Suprapubic skin (tissue), 4 donors: ENCODE measurements around the gene PDE6A. TPM values are rescaled to one million over a fixed set of nuclear protein-coding genes. Genes with fewer than 3 reads are reported as not detected.
A peak's percentile ranks its signal among the peaks of the same experiment; 100 is the strongest.
"Not testable (repeated sequence)": the region's sequence is repeated elsewhere in the genome, so short reads cannot be mapped to it uniquely, and the experiment has no call there.

Source experiments
- DNase-seq, 2 donors: peaks; one replicate each; pipeline ENCODE4 v3.0.0-alpha.2; 2019; ENCODE audit warnings: low spot score in 2 of 2
- H3K27ac ChIP-seq: fragments of 200-600 bp; sonication (generic); one replicate; pipeline ENCODE4 v1.5.1; 2019
- H3K27me3 ChIP-seq: fragments of 200-600 bp; sonication (generic); one replicate; pipeline ENCODE4 v1.5.1; 2019
- H3K36me3 ChIP-seq: fragments of 200-600 bp; sonication (generic); one replicate; pipeline ENCODE4 v1.5.1; 2019
- H3K4me1 ChIP-seq: fragments of 200-600 bp; sonication (generic); one replicate; pipeline ENCODE4 v1.5.1; 2019
- H3K4me3 ChIP-seq: fragments of 200-600 bp; sonication (generic); one replicate; pipeline ENCODE4 v1.5.1; 2019; ENCODE audit warnings: mild to moderate bottlenecking
- H3K9me3 ChIP-seq: fragments of 200-600 bp; sonication (generic); one replicate; pipeline ENCODE4 v1.5.1; 2019
- EP300 ChIP-seq: sonication (generic); formaldehyde crosslinking; IDR thresholded peaks from one replicate; pipeline ENCODE4 v1.6.1; 2017; ENCODE audit warnings: antibody characterized with exemption
- POLR2A ChIP-seq, 2 donors: fragments of 450-650 bp; IDR thresholded peaks; one replicate each; pipeline ENCODE4 v1.6.1; 2017; ENCODE audit warnings: antibody characterized with exemption in 2 of 2, mild to moderate bottlenecking in 2 of 2, moderate library complexity in 2 of 2
- POLR2AphosphoS5 ChIP-seq, 3 donors: sonication (generic); formaldehyde crosslinking; IDR thresholded peaks; one replicate each; pipeline ENCODE4 v1.6.1; 2017; ENCODE audit warnings: antibody characterized with exemption in 3 of 3
- WGBS: methylation state at CpG from one replicate; pipeline ENCODE4 v1.1.5; 2018; 5-methylcytosine and 5-hydroxymethylcytosine counted together
- total RNA-seq, 4 donors: library from RNA; depleted of rRNA; stranded (reverse); fragments of >200 nt; gene quantifications; one replicate each; pipeline ENCODE4 v1.1.0, GENCODE V29; 2016
- TF ChIP-seq, protein P1 (sequence below), 2 donors: fragments of 200-600 bp in 1 of 2; fragments of 450-650 bp in 1 of 2; sonication (generic) in 1 of 2; IDR thresholded peaks; one replicate each; pipeline ENCODE4 v1.5.1; 2016 to 2019; ENCODE audit warnings: antibody characterized with exemption in 2 of 2, mild to moderate bottlenecking in 1 of 2, moderate library complexity in 1 of 2

The PDE6A gene
- total RNA-seq, 4 donors from 2014 or later: 0.17 to 2.9 (median 1.3) TPM

DNA sequence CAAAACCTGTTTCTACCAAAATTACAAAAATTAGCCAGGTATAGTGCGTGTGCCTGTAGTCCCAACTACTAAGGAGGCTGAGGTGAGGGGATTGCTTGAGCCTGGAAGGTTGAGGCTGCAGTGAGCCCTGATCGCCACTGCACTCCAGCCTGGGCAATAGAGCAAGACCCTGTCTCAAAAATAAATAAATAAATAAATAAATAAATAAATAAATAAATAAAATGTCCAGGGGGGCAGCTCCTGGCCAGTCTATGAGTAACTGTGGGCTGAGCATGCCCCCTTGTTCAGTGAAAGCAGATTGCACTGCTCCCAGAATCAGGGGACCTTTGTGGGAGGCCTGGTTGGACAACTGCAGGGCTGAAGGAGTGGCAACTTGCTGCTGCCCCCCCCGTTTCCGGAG, 62.7 kb downstream of the PDE6A start:
- Histone ChIP-seq H3K4me1 (no peaks in the 10 kb centered on the region), H3K4me3 (no peak overlapping the region), H3K27me3 (no peaks in the 10 kb centered on the region), H3K27ac (no peak overlapping the region), H3K9me3 (no peaks in the 10 kb centered on the region), H3K36me3 (no peaks in the 10 kb centered on the region)
- no peak for DNase-seq
- 85% methylated on average over 4 of the region's 4 CpGs for WGBS
- TF ChIP-seq, protein P1, sequence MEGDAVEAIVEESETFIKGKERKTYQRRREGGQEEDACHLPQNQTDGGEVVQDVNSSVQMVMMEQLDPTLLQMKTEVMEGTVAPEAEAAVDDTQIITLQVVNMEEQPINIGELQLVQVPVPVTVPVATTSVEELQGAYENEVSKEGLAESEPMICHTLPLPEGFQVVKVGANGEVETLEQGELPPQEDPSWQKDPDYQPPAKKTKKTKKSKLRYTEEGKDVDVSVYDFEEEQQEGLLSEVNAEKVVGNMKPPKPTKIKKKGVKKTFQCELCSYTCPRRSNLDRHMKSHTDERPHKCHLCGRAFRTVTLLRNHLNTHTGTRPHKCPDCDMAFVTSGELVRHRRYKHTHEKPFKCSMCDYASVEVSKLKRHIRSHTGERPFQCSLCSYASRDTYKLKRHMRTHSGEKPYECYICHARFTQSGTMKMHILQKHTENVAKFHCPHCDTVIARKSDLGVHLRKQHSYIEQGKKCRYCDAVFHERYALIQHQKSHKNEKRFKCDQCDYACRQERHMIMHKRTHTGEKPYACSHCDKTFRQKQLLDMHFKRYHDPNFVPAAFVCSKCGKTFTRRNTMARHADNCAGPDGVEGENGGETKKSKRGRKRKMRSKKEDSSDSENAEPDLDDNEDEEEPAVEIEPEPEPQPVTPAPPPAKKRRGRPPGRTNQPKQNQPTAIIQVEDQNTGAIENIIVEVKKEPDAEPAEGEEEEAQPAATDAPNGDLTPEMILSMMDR (IDR thresholded peaks at IDR 0.05): no peak

DNA sequence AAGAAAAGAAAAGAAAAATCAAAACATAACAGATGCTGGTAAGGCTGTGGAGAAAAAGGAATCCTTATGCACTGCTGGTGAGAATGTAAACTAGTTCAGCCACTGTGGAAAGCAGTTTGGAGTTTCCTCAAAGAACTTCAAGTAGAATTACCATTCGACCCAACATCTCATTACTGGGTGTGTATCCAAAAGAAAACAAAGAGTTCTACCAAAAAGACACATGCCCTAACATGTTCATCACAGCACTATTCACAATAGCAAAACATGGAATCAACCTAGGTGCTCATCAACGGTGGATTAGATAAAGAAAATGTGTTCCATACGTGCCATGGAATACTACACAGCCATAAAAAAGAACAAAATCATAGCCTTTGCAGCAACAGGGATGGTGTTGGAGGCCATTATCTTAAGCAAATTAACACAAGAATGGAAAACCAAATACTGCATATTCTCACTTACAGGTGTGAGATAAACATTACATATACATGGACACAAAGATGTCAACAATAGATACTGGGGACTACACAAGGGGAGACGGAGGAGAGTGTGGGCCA, 63.4 kb downstream of the PDE6A start:
- 79% methylated on average over 4 of the region's 4 CpGs for WGBS
- no peak for DNase-seq
- H3K4me3 ChIP-seq: no peak overlapping the region
- no peaks in the 10 kb centered on the region for H3K4me1 ChIP-seq
- H3K36me3 ChIP-seq: no peaks in the 10 kb centered on the region
- no peak for TF ChIP-seq EP300
- TF ChIP-seq POLR2AphosphoS5 (IDR thresholded peaks at IDR 0.05): no peak
- TF ChIP-seq POLR2A (IDR thresholded peaks at IDR 0.05): no peak
- TF ChIP-seq, protein P1 (IDR thresholded peaks at IDR 0.05): no peak
- H3K27me3 ChIP-seq: no peaks in the 10 kb centered on the region
- no peak overlapping the region for H3K27ac ChIP-seq
- H3K9me3 ChIP-seq: no peaks in the 10 kb centered on the region

DNA sequence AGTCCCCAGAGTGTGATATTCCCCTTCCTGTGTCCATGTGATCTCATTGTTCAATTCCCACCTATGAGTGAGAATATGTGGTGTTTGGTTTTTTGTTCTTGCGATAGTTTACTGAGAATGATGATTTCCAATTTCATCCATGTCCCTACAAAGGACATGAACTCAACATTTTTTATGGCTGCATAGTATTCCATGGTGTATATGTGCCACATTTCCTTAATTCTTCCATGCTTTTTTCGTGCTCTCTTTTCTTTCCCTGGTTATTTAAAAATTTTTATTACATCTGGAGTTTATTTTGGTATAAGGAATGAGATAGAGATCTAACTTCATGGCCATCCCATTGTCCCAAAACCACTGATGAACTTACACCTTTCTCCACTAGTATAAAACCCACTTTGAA, 65.0 kb downstream of the PDE6A start:
- WGBS: 91% methylated on average over 2 of the region's 2 CpGs

DNA sequence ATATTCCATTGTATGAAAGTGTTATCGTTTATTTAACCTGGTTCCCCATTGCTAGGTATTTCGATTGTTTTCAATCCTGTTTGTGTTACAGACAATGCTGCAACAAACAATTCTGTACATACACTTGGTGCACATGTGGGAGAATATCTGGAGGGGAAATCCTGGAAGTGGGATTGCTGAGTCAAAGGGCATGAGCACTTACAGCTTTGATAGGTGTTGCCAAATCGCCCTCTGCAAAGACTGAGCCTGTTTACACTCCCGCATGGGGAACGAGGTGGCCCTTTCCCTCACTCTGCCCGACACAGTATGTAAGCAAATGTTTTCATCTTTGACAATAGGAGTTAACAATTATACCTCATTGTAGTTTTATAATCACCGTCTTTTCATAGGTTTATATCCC, 66.2 kb downstream of the PDE6A start:
- 65% methylated on average over 7 of the region's 7 CpGs for WGBS
- DNase-seq: no peak
- no peak overlapping the region for H3K27ac ChIP-seq
- TF ChIP-seq POLR2A (IDR thresholded peaks at IDR 0.05): no peak
- TF ChIP-seq, protein P1 (IDR thresholded peaks at IDR 0.05): no peak
- no peak for TF ChIP-seq POLR2AphosphoS5 (IDR thresholded peaks at IDR 0.05)
- no peak for TF ChIP-seq EP300
- H3K4me1 ChIP-seq: no peaks in the 10 kb centered on the region
- no peaks in the 10 kb centered on the region for H3K9me3 ChIP-seq
- H3K36me3 ChIP-seq: no peaks in the 10 kb centered on the region
- no peak overlapping the region for H3K4me3 ChIP-seq
- H3K27me3 ChIP-seq: no peaks in the 10 kb centered on the region

More for the DNA sequence above, 65.0 kb downstream of the PDE6A start:
- not testable (repeated sequence) for H3K4me3 ChIP-seq, DNase-seq, H3K27me3 ChIP-seq, H3K27ac ChIP-seq, H3K4me1 ChIP-seq, H3K9me3 ChIP-seq, H3K36me3 ChIP-seq

DNA sequence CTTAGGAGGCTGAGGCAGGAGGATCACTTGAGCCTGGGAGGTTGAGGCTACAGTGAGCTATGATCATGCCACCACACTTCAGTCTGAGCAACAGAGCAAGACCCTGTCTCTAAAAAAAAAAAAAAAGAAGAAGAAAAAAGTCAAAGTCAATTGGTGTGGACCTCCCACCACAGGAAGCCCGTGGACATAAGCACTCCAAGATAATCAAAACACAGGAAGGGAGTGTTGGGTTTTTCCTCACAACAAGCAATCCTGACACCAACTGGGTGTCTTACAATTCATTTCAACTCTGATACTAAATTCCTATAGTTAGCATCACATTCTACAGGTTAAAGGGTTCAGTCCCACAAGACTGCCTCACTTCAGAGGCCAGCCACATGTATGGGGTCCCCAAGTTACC, 70.7 kb downstream of the PDE6A start:
- H3K27me3 ChIP-seq: no peaks in the 10 kb centered on the region
- H3K4me1 ChIP-seq: no peaks in the 10 kb centered on the region
- no peak overlapping the region for H3K4me3 ChIP-seq
- peak in 1 of 2 donors; percentile 7 for DNase-seq
- H3K36me3 ChIP-seq: no peaks in the 10 kb centered on the region
- H3K9me3 ChIP-seq: no peaks in the 10 kb centered on the region
- no peak overlapping the region for H3K27ac ChIP-seq
- WGBS: 57% methylated on average over 1 of the region's 1 CpG
- TF ChIP-seq POLR2A (IDR thresholded peaks at IDR 0.05): no peak
- no peak for TF ChIP-seq EP300
- TF ChIP-seq, protein P1 (IDR thresholded peaks at IDR 0.05): no peak
- no peak for TF ChIP-seq POLR2AphosphoS5 (IDR thresholded peaks at IDR 0.05)
